ENCODE data around the gene PLAAT3.
"Not testable (repeated sequence)": the region's sequence is repeated elsewhere in the genome, so short reads cannot be mapped to it uniquely, and the experiment has no call there.

DNA sequence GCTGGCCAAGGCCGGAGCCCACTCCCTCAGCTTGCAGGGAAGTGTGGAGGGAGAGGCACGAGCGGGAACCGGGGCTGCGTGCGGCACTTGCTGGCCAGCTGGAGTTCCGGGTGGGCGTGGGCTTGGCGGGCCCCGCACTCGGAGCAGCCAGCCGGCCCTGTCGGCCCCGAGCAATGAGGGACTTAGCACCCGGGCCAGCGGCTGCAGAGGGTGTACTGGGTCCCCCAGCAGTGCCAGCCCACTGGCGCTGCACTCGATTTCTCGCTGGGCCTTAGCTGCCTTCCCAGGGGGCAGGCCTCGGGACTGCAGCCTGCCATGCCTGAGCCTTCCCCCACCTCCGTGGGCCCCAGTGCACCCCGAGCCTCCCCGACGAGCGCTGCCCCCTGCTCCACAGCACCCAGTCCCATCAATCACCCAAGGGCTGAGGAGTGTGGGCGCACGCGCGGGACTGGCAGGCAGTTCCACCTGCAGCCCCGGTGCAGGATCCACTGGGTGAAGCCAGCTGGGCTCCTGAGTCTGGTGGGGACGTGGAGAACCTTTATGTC is 64.0 kb downstream of the PLAAT3 start:
- TF ChIP-seq, protein P1, sequence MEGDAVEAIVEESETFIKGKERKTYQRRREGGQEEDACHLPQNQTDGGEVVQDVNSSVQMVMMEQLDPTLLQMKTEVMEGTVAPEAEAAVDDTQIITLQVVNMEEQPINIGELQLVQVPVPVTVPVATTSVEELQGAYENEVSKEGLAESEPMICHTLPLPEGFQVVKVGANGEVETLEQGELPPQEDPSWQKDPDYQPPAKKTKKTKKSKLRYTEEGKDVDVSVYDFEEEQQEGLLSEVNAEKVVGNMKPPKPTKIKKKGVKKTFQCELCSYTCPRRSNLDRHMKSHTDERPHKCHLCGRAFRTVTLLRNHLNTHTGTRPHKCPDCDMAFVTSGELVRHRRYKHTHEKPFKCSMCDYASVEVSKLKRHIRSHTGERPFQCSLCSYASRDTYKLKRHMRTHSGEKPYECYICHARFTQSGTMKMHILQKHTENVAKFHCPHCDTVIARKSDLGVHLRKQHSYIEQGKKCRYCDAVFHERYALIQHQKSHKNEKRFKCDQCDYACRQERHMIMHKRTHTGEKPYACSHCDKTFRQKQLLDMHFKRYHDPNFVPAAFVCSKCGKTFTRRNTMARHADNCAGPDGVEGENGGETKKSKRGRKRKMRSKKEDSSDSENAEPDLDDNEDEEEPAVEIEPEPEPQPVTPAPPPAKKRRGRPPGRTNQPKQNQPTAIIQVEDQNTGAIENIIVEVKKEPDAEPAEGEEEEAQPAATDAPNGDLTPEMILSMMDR (IDR thresholded peaks at IDR 0.05; ENCODE audit: low read depth, low read length) = not testable (repeated sequence)
- TF ChIP-seq EZH2phosphoT487 (IDR thresholded peaks at IDR 0.05; ENCODE audit: low read depth) = not testable (repeated sequence)
